HepG2 (cell line): Measurements from ENCODE around the gene WDR81. TPM values are rescaled to one million over a fixed set of nuclear protein-coding genes. Genes with fewer than 3 reads are reported as not detected.

ENCODE experiments used
- GATAD2A ChIP-seq: IDR thresholded peaks from 2 replicates; pipeline ENCODE4 v1.6.1; 2016
- HDAC1 ChIP-seq: sonication (generic); formaldehyde crosslinking; IDR thresholded peaks from 2 replicates; pipeline ENCODE4 v1.5.1; 2020; ENCODE audit warnings: mild to moderate bottlenecking, missing genetic modification reagents
- JUND ChIP-seq: sonication (generic); formaldehyde crosslinking; IDR thresholded peaks from 2 replicates; pipeline ENCODE4 v1.8.0; 2022; ENCODE audit warnings: mild to moderate bottlenecking, missing genetic modification reagents
- NCOA1 ChIP-seq: sonication (generic); formaldehyde crosslinking; IDR thresholded peaks from 2 replicates; pipeline ENCODE4 v1.9.0; 2021; ENCODE audit warnings: missing genetic modification reagents
- PPARG ChIP-seq: conservative IDR thresholded peaks from 2 replicates; pipeline ENCODE4 v1.6.1; 2016; ENCODE audit warnings: missing biosample characterization, missing genetic modification reagents
- REPIN1 ChIP-seq: sonication (generic); formaldehyde crosslinking; IDR thresholded peaks from 2 replicates; pipeline ENCODE4 v1.8.0; 2022; ENCODE audit warnings: missing genetic modification reagents, low read depth, mild to moderate bottlenecking, borderline replicate concordance
- SP5 ChIP-seq: IDR thresholded peaks from 2 replicates; pipeline ENCODE4 v1.6.1; 2016; ENCODE audit warnings: low read depth, borderline replicate concordance
- TCF7L2 ChIP-seq: IDR thresholded peaks from 2 replicates; pipeline ENCODE4 v1.6.1; 2011; ENCODE audit warnings: mild to moderate bottlenecking, low read depth, low read length, moderate library complexity
- TEAD3 ChIP-seq: optimal IDR thresholded peaks from 2 replicates; pipeline ENCODE3; 2016; ENCODE audit warnings: borderline replicate concordance
- ZBTB1 ChIP-seq: sonication (generic); formaldehyde crosslinking; IDR thresholded peaks from 2 replicates; pipeline ENCODE4 v1.4.0; 2020; ENCODE audit warnings: missing genetic modification reagents, borderline replicate concordance
- ZC3H13 ChIP-seq: sonication (generic); formaldehyde crosslinking; IDR thresholded peaks from 2 replicates; pipeline ENCODE4 v1.8.1; 2023; ENCODE audit warnings: mild to moderate bottlenecking, missing genetic modification reagents, moderate library complexity
- ZFX ChIP-seq: sonication (generic); formaldehyde crosslinking; IDR thresholded peaks from 2 replicates; pipeline ENCODE4 v1.4.0; 2020; ENCODE audit warnings: mild to moderate bottlenecking, low read depth, missing genetic modification reagents, moderate library complexity
- ZNF101 ChIP-seq: sonication (generic); formaldehyde crosslinking; IDR thresholded peaks from 2 replicates; pipeline ENCODE4 v1.4.0; 2020; ENCODE audit warnings: mild to moderate bottlenecking, low read depth, missing genetic modification reagents, borderline replicate concordance
- ZNF589 ChIP-seq: sonication (generic); formaldehyde crosslinking; conservative IDR thresholded peaks from 2 replicates; pipeline ENCODE4 v1.8.0; 2022; ENCODE audit warnings: mild to moderate bottlenecking, moderate library complexity, missing genetic modification reagents
- ZNF674 ChIP-seq: sonication (generic); formaldehyde crosslinking; IDR thresholded peaks from 2 replicates; pipeline ENCODE4 v1.5.0; 2020; ENCODE audit warnings: low read depth, mild to moderate bottlenecking, missing genetic modification reagents
- ZNF761 ChIP-seq: sonication (generic); formaldehyde crosslinking; conservative IDR thresholded peaks from 2 replicates; pipeline ENCODE4 v1.4.0; 2020; ENCODE audit warnings: mild to moderate bottlenecking, missing genetic modification reagents
- ZNF891 ChIP-seq: sonication (generic); formaldehyde crosslinking; IDR thresholded peaks from 2 replicates; pipeline ENCODE4 v1.5.0; 2020; ENCODE audit warnings: mild to moderate bottlenecking, missing genetic modification reagents
- ZSCAN21 ChIP-seq: sonication (generic); formaldehyde crosslinking; IDR thresholded peaks from 2 replicates; pipeline ENCODE4 v1.8.0; 2022; ENCODE audit warnings: mild to moderate bottlenecking, missing genetic modification reagents, moderate library complexity, borderline replicate concordance
- polyA plus RNA-seq, 8 experiments: library from polyadenylated mRNA; depleted of rRNA in 3 of 8; stranded (reverse) in 7 of 8; unstranded in 1 of 8; fragments of >200 nt; fragmentation: Illumina TruSeq in 4 of 8; extraction: Trizol in 4 of 8; gene quantifications; 2 replicates each; pipeline versions ENCODE4 v1.2.1 to v1.2.3, GENCODE V29; 2011 to 2016; ENCODE audit warnings: low read depth in 4 of 8, missing spikeins in 1 of 8, mixed read lengths in 1 of 8; ENCODE audit not compliant: insufficient read depth in 1 of 8
- total RNA-seq, 5 experiments: library from RNA; depleted of rRNA; stranded (reverse); fragments of >200 nt; fragmentation: Illumina TruSeq; extraction: Trizol; gene quantifications; 2 replicates each; pipeline ENCODE4 v1.2.3, GENCODE V29; 2016; ENCODE audit warnings: low read depth in 1 of 5
- TF ChIP-seq, protein P1 (sequence below): sonication (generic); formaldehyde crosslinking; IDR thresholded peaks from 2 replicates; pipeline ENCODE4 v1.4.0; 2020; ENCODE audit warnings: mild to moderate bottlenecking, missing genetic modification reagents
- TF ChIP-seq, protein P2 (sequence below), 2 experiments: sonication (generic) in 1 of 2; formaldehyde crosslinking in 1 of 2; IDR thresholded peaks; 2 replicates each; pipeline versions ENCODE4 v1.5.1 to v1.6.1; 2011 to 2020; ENCODE audit warnings: borderline replicate concordance in 1 of 2, low read depth in 1 of 2, low read length in 1 of 2, mild to moderate bottlenecking in 1 of 2, missing genetic modification reagents in 1 of 2, moderate library complexity in 1 of 2
- TF ChIP-seq, protein P3 (sequence below): sonication (generic); formaldehyde crosslinking; IDR thresholded peaks from 2 replicates; pipeline ENCODE4 v1.4.0; 2020; ENCODE audit warnings: missing genetic modification reagents, mild to moderate bottlenecking, borderline replicate concordance
- TF ChIP-seq, protein P4 (sequence below): sonication (generic); formaldehyde crosslinking; IDR thresholded peaks from 2 replicates; pipeline ENCODE4 v1.4.0; 2020; ENCODE audit warnings: missing genetic modification reagents

The WDR81 gene
- total and polyA plus RNA-seq, 2 of the 13 experiments (the other 11 are each of a cell fraction or from before 2014, with no cell fraction given), result 9.1 to 16.7 TPM

DNA sequence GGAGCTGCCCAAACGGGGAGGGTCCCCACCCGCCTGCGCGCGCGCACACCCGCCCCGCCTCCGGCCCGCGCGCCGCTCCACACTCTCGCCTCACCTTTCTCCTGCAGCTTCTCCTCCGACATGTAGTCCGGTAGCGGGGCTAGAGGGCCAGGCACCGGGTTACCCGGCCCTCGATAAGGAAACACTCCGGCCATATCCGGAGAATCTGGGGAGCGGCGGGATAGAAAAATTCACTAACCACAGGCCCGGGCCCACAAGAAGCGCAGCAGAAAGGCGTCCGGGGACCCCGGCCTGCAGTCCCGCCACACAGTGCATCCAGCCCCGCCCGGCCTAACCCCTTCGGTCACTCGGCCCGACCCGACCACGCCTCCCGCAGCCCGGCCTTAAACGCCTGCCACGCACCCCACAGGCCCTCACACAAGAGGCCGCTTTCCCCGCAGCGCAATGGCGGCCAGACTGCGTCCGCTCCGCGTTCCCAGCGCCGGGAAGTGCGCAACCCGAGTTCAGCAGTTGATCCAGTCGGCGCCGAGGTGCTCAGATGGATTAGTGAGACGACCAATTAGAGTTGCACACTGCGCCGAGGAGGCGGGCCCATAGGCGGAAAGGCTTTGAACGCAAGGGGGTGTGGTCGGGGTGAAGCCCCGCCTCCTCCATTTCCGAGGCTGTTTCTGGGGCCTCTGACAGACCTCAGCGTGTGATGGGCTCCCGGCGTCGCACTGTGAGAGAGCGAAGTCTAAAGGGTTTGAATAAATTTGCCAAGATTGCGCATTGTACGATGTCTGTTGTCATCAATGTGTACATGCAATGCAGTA, 39.9 kb upstream of the WDR81 start, which contains the start of gene PRPF8 (continued):
- TF ChIP-seq, protein P1, sequence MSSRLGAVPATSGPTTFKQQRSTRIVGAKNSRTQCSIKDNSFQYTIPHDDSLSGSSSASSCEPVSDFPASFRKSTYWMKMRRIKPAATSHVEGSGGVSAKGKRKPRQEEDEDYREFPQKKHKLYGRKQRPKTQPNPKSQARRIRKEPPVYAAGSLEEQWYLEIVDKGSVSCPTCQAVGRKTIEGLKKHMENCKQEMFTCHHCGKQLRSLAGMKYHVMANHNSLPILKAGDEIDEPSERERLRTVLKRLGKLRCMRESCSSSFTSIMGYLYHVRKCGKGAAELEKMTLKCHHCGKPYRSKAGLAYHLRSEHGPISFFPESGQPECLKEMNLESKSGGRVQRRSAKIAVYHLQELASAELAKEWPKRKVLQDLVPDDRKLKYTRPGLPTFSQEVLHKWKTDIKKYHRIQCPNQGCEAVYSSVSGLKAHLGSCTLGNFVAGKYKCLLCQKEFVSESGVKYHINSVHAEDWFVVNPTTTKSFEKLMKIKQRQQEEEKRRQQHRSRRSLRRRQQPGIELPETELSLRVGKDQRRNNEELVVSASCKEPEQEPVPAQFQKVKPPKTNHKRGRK, result no peak
- TF ChIP-seq ZNF589 (CRISPR knock-in tag) (no peak), ZFX (CRISPR knock-in tag) (peak; percentile 100), ZNF761 (CRISPR knock-in tag) (no peak), HDAC1 (peak; percentile 90), REPIN1 (CRISPR knock-in tag) (0 out of 2 replicates have a peak, but pooled peaks have one; percentile 42), PPARG (CRISPR knock-in tag) (no peak), ZNF891 (CRISPR knock-in tag) (peak; percentile 76), JUND (CRISPR knock-in tag) (no peak), ZBTB1 (CRISPR knock-in tag) (no peak), TEAD3 (CRISPR knock-in tag) (peak; percentile 72), GATAD2A (peak; percentile 23; the same call in 1 of the 2 replicates), ZNF101 (CRISPR knock-in tag) (no peak), ZNF674 (CRISPR knock-in tag) (no peak), SP5 (CRISPR knock-in tag) (peak; percentile 34; the same call in 1 of the 2 replicates), NCOA1 (CRISPR knock-in tag) (peak; percentile 72; the same call in 1 of the 2 replicates), ZC3H13 (CRISPR knock-in tag) (no peak), ZSCAN21 (CRISPR knock-in tag) (peak; percentile 44; the same call in 1 of the 2 replicates), TCF7L2 (no peak; the same call in 1 of the 2 replicates)
- TF ChIP-seq, protein P2, sequence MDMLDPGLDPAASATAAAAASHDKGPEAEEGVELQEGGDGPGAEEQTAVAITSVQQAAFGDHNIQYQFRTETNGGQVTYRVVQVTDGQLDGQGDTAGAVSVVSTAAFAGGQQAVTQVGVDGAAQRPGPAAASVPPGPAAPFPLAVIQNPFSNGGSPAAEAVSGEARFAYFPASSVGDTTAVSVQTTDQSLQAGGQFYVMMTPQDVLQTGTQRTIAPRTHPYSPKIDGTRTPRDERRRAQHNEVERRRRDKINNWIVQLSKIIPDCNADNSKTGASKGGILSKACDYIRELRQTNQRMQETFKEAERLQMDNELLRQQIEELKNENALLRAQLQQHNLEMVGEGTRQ (IDR thresholded peaks at IDR 0.05; ENCODE audit: low read depth, low read length), result no peak
- TF ChIP-seq, protein P2 (CRISPR knock-in tag; IDR thresholded peaks at IDR 0.05; ENCODE audit: borderline replicate concordance), result no peak
- TF ChIP-seq, protein P3, sequence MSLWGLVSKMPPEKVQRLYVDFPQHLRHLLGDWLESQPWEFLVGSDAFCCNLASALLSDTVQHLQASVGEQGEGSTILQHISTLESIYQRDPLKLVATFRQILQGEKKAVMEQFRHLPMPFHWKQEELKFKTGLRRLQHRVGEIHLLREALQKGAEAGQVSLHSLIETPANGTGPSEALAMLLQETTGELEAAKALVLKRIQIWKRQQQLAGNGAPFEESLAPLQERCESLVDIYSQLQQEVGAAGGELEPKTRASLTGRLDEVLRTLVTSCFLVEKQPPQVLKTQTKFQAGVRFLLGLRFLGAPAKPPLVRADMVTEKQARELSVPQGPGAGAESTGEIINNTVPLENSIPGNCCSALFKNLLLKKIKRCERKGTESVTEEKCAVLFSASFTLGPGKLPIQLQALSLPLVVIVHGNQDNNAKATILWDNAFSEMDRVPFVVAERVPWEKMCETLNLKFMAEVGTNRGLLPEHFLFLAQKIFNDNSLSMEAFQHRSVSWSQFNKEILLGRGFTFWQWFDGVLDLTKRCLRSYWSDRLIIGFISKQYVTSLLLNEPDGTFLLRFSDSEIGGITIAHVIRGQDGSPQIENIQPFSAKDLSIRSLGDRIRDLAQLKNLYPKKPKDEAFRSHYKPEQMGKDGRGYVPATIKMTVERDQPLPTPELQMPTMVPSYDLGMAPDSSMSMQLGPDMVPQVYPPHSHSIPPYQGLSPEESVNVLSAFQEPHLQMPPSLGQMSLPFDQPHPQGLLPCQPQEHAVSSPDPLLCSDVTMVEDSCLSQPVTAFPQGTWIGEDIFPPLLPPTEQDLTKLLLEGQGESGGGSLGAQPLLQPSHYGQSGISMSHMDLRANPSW (CRISPR knock-in tag), result no peak
- TF ChIP-seq, protein P4, sequence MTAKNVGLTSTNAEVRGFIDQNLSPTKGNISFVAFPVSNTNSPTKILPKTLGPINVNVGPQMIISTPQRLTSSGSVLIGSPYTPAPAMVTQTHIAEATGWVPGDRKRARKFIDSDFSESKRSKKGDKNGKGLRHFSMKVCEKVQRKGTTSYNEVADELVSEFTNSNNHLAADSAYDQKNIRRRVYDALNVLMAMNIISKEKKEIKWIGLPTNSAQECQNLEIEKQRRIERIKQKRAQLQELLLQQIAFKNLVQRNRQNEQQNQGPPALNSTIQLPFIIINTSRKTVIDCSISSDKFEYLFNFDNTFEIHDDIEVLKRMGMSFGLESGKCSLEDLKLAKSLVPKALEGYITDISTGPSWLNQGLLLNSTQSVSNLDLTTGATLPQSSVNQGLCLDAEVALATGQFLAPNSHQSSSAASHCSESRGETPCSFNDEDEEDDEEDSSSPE (CRISPR knock-in tag), result peak; percentile 70
